ENCODE measurements around the gene SPPL2A.
"Not testable (repeated sequence)": the region's sequence is repeated elsewhere in the genome, so short reads cannot be mapped to it uniquely, and the experiment has no call there.

The SPPL2A gene

DNA sequence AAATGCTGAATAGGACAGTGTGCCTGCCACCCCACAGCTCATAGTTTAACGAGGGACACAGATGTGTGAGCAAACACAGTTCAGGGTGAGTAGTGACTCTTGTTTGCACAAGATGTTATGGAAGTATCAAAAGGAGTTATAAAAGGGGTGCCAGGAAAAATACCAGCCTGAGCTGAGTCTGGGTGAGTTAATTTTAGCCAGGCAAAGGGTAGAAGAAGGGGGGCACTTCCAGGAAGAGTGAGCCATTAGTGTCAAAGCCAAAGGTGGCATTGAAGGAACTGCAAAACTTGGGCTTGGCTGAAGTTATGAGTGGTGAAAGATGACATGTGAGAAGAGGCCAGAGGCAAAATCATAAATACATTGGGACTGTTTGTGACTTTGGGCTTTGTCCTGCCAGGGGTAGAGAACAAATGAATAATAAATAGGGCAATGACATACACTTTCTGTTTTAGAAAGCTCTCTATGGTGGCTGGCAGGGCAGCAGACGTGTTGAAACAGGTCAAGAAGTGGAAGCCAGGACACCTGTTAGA is 1.9 kb upstream of the SPPL2A start:
- DNase-seq (ENCODE audit: low read depth), result no peak

DNA sequence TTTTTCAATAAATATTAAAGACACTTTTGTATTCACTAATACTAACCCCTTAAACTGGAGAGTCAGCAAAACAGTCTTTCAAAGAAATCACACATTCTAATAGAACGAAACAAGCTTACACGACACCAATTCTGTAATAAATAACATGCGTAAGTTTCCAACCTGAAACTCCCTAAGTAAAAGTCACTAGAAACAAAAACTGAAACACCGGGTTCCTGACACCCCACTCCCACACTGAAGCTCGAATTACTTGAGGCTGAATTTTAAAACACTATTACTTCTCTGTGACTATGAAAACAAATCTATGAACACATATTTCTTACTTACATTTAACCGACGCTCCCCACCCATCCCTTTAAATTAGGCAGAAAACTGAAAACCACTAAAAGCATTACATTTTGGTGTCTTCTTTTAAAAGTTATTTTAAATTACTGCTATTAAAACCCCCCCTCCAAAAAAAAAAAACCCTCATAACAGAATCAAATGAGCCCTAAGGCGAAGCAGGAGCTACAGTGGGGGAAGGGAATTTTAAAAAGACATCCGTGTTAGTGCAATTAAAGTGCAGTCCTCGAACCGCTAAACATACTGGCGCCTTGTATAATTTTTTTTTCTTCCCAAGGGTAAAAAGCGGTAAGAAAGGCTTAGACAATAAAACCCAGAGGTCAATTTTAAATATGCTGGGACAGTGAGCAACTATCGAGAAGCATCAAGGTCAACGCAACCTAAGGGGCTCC is 878 bp downstream of the SPPL2A start:
- no peak for DNase-seq (ENCODE audit: low read depth)

DNA sequence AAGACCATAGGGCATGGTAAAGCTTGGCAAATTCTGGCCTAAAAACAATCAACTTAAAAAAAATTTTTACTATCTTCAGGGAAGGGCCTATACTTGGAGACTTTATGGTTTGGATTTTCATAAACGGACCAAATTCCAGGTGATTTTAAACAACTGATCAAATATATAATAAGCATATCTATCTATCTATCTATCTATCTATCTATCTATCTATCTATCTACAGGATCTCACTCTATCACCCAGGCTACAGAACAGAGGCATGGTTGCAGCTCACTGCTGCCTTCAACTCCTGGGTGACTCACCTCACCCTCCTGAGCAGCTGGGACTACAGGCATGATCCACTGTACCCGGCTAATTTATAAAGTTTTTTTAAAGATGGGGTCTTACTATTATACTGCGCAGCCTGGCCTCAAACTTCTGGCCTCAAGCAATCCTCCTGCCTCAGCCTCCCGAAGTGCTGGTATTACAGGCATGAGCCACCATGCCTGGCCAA is 6.7 kb downstream of the SPPL2A start:
- DNase-seq (ENCODE audit: low read depth), result no peak

DNA sequence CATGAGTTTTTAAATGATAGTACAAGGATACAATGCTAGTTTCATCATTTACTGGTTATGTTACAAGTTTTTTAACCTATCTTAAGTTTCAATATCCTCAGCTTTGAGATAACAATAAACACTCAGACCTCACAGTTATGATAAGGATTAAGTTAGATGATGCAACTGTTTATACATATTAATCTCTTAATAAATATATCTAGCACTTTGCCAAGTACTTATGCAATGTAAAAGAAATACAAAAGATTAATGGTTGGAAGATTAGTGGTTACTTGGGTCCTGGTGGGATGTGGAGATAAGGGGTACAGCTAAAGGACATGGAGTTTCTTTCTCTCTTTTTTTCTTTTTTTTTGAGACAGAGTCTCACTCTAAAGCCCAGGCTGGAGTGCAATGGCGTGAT is 12.0 kb downstream of the SPPL2A start:
- no peak for DNase-seq (ENCODE audit: low read depth)

DNA sequence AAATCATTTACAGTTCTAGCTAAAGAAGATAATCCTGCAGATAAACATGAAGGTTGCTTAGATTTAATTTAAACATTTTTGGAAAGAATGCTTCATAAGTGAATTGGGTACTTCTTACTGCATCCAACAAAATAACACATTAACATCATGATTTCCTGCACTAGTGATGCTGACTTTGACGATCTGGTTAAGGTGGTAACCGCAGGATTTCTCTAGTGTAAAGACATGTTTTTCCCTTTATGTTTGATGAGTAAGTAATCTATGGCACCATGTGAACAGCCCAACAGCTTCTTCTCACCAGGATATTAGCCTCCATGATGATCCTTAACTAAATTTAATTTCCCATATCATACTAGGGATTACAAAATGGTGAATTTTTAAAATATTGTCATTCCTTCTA is 14.1 kb downstream of the SPPL2A start:
- DNase-seq (ENCODE audit: low read depth), result no peak

DNA sequence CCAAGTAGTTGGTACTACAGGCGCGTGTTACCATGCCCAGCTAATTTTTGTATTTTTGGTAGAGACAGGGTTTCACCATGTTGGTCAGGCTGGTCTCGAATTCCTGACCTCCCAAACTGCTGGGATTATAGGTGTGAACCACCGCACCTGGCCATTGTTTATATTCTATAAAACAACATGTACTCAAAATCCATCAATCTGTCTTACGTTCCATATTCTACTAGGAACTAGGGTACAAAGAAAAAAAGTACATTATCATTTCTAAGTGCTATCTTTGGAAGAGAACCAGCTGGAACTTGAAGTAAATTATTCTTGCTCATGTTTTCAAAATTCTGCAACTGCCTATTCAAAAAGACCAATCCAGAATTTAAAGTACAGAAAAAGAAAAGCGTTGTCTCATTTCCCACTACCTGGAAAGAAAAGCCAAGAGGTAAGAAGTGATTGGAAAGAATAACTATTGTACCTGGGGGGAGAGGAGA is 15.2 kb downstream of the SPPL2A start:
- DNase-seq (ENCODE audit: low read depth), result no peak

DNA sequence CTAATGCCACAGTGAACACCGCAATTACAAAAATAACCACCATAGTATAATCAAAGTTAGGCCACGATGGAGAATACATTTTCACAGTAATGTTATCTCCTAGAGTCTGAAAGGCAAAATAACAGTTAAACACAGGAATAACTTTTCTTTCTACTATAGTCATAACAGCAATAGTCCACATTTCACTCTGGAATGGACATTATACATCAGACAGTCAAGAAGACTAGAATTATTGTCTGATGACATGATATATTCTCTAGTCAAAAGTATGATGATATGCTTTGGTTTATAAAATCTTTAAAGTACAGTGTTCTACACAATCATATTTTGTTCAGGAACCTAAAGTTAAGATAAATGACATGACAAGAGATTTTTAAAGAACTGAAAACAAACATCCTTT is 18.0 kb downstream of the SPPL2A start:
- DNase-seq (ENCODE audit: low read depth), result no peak

DNA sequence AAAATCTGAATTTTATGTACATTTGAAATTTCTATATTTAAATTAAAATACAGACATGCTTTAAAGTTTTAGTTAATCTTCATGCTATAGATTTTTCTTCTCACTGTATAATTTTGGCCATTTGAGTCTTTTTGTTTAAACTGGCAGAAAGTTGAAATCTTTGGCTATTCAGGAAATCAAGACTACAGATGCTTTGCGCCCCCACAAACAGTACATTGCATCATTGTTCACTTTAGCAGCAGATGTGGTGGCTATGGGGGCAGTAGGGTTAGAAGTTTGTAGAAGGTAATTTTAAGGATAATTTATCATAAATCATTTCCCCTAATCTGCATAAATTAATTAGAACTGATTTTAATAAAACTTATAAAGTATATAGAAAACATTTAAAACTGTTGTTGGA is 20.9 kb downstream of the SPPL2A start:
- no peak for DNase-seq (ENCODE audit: low read depth)

DNA sequence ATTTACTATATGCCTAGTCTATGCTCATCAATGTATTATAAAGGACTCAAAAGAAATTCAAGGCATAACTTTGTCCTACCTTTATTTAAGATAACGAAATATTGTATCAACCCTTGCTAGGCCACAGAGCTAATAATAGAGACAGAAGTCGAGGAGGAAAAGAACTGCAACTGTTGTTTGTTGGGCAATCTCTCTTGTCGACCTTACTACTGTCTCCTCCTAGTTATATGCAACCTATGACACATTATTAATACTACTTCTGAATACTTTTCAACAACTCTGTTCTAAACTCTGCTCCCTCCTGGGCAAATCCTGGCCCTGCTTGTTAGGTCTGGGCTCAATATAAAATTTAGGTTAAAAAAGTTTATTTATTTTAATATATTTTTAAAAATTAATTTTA is 24.6 kb downstream of the SPPL2A start:
- no peak for DNase-seq (ENCODE audit: low read depth)

DNA sequence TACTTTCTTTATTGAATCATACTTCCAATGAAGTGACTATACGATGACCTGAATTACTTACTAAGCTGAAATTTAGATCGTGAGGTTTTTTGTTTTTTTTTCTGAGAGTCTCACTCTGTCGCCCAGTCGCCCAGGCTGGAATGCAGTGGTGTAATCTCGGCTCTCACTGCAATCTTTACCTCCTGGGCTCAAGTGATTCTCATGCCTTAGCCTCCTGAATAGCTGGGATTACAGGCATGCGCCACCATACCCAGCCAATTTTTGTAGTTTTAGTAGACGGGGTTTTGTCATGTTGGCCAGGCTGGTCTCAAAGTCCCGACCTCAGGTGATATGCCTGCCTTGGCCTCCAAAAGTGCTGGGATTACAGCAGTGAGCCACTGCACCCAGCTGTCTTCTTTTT is 28.7 kb downstream of the SPPL2A start:
- no peak for DNase-seq (ENCODE audit: low read depth)

DNA sequence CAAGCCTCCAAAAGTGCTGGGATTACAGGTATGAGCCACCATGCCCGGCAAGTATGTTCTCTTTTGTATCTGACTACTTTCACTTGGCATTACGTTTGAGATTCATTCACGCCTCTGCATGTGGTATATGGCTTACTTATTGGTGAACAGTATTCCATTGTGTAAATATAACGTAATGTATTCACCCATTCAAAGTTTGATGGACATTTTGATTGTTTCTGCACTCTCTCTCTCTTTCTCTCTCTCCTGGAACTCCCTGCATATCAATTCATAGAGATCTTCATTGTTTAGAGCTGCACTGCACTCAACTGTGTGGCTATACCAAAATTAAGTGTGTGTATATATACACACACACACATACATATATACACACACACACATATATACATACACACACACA is 30.4 kb downstream of the SPPL2A start:
- DNase-seq (ENCODE audit: low read depth), result no peak

DNA sequence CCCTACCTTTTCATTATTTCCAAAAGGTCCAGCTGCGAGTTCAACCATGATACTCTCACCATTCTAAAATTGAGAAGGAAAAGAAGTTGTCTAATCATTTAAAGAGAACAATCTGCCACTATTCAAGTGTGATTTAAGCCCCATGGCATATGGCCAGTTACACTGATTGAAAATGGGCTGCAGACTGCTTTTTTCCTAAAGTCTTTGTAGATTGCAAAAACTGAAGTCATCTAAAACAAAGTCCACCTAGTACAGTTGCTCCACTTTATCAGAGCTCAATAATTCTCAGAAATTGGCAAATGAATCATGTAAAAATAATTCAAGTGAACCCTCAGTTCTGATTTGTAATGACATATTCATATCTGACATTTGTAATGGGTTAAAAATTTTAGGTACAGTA is 39.2 kb downstream of the SPPL2A start:
- no peak for DNase-seq (ENCODE audit: low read depth)

DNA sequence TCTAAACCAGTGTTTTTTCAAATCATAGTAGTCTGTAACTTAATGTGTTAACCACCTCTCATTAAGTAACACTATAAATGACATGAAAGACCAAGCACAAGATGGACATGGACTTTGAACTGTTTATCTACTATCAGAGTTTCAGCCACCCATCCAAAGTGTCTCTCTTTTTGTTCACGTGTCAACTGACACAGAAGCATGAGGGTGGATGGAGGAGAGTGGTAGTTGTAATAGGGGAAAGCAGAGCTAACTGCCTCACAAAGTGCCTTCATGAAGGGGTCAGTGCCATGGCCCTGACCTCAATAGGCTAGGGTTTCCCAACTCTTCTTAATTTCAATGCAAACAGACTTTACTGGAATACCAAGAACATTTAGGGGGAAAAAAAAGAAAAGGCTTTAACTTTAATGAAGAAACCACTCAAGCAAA is 46.8 kb downstream of the SPPL2A start:
- no peak for DNase-seq (ENCODE audit: low read depth)

DNA sequence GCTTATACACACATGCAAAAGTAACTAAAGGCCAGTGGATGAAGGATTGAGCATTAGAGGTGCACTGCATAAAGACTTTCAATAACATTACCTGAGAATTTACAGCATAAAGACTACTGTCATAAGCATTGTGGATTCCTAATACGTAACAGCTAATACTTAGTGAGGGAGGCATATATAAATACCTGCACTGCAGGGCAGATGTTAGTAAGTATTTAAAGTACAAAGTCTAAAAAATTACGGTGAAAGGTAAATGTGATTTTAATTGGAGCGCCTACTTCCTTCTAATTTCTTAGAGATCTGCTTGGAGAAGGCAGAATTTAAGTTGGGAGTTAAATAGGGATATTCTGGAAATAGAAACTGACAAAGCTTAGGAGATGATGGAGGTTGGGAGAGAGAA is 53.5 kb downstream of the SPPL2A start:
- DNase-seq (ENCODE audit: low read depth), result no peak

DNA sequence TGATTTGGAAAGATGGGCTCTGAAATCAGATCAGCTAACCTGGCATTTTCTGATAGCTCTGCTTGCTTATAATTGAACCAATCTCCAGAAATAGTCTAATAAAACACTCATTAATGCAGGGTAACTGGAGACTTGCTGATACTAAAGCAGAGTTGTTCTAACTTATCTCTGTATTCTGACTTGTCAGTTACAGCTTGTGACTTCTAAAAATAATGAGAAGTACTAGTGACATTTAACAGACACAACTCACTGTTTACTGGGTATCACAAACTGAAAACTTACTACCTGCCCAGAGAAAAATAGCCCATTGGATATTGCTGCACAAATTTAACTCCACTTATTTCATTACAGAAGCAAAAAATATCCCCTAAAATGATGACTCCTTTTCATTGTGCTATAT is 54.9 kb downstream of the SPPL2A start:
- no peak for DNase-seq (ENCODE audit: low read depth)

DNA sequence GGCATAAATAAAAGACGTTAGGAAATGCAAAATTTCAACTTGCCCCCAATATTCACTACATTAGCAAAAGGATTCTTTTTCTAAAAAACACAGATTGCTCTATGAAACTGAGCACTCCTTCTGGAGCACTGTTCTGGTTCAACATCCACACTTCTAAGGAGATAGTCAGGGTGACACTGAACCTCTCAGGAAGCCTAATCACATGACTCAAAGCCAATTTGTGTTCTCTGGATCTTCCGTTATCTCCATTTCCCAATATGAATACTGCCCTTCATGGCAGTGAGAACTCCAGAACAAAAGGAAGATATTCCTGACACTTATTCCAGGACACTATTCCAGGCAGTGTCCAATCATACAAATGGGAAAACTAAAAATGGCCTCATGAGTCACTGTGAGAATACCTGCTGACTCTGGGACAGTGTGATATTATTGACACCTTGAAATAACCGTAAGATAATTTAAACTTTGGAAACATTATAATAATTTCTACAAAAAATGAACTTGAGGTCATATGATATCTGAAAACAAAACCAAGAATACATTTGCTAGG is 57.6 kb downstream of the SPPL2A start:
- DNase-seq (ENCODE audit: low read depth), result no peak

DNA sequence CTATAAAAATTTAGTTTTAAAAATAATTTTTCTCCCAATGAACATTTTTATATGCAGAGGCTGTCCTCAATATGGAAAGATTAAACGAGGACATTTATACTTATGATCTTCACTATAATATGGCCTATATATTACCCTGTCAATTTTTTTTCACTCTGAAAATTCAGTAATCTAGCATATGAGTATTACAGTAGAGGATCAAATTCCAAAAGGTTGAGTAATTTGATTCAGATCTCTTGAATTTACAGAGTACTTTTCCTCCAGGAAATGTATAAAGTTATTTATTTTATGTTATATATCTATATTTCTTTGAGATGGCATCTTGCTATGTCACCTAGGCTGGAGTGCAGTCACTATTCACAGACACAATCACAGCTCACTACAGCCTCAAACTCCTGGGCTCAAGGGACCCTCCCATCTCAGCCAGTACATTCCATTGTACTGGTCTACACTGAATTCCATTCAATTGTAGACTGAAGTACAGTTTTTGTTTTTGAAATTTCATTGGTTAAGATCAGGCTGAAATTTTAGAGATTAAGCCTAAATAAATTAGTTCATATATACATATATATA is 62.7 kb downstream of the SPPL2A start:
- no peak for DNase-seq (ENCODE audit: low read depth)

DNA sequence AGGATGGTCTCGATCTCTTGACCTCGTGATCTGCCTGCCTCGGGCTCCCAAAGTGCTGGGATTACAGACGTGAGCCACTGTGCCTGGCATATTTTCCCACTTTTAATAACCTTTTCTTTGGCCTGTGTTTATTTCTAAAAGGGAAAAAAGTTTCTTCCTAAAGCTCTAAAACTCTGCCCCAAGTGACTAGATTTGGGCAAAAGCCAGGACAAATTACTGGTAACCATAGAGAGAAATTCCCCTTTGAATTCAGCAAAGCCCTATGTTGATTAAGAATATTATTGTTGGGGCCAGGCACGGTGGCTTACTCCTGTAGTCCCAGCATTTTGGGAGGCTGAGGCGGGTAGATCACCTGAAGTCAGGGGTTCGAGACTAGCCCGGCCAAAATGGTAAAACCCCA is 67.4 kb downstream of the SPPL2A start:
- DNase-seq (ENCODE audit: low read depth), result no peak

DNA sequence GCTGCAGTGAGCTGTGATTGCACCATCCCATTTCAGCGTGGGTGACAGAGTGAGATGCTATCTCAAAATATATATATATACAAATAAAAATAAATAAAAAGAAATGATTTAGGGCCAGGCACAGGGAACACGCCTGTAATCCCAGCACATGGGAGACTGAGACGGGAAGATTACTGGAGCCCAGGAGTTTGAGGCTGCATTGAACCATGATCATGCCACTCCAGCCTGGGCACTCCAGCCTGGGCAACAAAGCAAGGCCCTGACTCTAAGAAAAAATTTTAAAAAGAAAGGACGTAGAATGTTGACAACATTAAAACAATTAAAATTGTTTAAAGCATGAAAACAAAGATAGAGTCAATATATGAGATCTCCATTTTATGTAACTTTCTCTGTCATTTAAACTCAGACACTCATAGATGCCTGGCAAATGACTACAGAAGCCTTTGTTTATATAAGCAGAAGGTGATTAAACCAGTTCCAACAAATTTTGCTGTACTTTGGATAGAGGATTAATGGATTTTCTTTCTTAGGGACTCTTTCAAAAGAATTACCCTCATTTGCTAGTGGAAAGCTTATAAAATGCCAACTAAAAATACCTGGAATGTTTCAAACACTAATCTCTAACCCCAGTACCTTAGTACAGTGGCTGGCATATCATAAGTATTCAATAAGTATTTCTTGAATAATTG is 68.3 kb downstream of the SPPL2A start:
- DNase-seq (ENCODE audit: low read depth), result no peak

DNA sequence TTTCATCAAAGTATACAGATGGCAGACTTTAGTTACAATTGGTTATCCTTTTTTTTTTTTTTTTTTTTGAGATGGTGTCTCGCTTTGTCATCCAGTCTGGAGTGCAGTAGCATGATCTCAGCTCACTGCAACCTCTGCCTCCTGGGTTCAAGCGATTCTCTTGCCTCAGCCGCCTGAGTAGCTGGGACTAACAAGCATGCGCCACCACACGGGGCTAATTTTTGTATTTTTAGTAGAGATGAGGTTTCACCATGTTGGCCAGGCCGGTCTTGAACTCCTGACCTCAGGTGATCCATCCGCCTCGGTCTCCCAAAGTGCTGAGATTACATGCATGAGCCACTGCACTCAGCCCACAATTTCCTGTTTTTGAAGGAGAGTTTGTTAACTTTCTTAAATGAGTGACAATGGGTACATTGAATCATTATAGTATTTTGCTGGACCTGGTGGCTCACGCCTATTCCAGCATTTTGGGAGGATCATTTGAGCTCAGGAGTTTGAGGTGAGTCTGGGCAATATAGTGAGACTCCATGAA is 70.8 kb downstream of the SPPL2A start:
- DNase-seq (ENCODE audit: low read depth), result not testable (repeated sequence)

DNA sequence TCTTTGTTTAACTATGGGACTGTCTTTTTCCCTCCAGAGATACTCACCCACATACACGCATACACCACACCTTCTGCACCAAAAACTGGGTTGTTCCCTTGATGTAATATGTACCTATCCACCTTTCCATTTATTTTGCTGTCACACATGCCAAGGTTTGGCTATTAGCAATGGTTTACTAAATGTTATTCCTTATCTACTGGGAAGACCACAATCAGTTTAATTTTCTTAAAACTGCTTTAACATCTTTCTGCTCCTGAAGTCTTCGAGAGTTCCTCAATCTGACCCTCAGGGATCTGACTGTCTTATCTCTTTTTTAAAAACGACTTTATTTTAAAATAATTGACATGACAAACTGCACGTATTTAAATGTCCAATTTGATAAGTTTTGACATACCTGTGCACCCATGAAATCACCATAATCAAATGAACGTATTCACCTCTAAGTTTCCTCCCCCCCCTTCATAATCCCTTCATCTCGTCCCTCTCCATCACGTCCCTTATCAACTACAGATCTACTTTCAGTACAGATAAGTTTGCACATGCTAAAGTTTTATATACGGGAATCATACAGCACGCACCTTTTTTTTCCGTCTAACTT is 78.1 kb downstream of the SPPL2A start:
- DNase-seq (ENCODE audit: low read depth), result no peak

All from GM04504 (cell line).